Measurements from ENCODE around the gene GPC6.

GPC6 gene

GRCh38 chr13:93259527-93260080 is 33.0 kb downstream of the GPC6 start:
- Histone ChIP-seq H3K4me2 (ENCODE audit: low read depth, low read length, poor library complexity, severe bottlenecking) (no peak overlapping the region), H3K27me3 (ENCODE audit: insufficient read depth, low read length, poor library complexity, severe bottlenecking) (no peaks in the 10 kb centered on the region), H3K4me3 (ENCODE audit: low read length, poor library complexity, severe bottlenecking) (no peak overlapping the region), H2AFZ (ENCODE audit: low read length) (no peak overlapping the region), H3K4me1 (ENCODE audit: insufficient read depth, low read length, poor library complexity, severe bottlenecking) (no peaks in the 10 kb centered on the region), H3F3A (ENCODE audit: low read depth) (no peaks in the 10 kb centered on the region), H3K9ac (ENCODE audit: low read depth, low read length, poor library complexity, severe bottlenecking) (no peak overlapping the region), H4K20me1 (ENCODE audit: insufficient read depth, low read length, poor library complexity, severe bottlenecking) (no peaks in the 10 kb centered on the region), H3K79me2 (ENCODE audit: insufficient read depth, low read length) (no peaks in the 10 kb centered on the region), H3K9me2 (replicated peaks; ENCODE audit: low read depth, low read length) (no peaks in the 10 kb centered on the region), H3K9me3 (ENCODE audit: insufficient read depth, low read depth, low read length) (no peaks in the 10 kb centered on the region), H3K36me3 (ENCODE audit: insufficient read depth, low read length) (no peaks in the 10 kb centered on the region)
- TF ChIP-seq, protein P1, sequence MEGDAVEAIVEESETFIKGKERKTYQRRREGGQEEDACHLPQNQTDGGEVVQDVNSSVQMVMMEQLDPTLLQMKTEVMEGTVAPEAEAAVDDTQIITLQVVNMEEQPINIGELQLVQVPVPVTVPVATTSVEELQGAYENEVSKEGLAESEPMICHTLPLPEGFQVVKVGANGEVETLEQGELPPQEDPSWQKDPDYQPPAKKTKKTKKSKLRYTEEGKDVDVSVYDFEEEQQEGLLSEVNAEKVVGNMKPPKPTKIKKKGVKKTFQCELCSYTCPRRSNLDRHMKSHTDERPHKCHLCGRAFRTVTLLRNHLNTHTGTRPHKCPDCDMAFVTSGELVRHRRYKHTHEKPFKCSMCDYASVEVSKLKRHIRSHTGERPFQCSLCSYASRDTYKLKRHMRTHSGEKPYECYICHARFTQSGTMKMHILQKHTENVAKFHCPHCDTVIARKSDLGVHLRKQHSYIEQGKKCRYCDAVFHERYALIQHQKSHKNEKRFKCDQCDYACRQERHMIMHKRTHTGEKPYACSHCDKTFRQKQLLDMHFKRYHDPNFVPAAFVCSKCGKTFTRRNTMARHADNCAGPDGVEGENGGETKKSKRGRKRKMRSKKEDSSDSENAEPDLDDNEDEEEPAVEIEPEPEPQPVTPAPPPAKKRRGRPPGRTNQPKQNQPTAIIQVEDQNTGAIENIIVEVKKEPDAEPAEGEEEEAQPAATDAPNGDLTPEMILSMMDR (conservative IDR thresholded peaks at IDR 0.05; ENCODE audit: low read length), result no peak
- no peak for TF ChIP-seq EZH2phosphoT487 (IDR thresholded peaks at IDR 0.05; ENCODE audit: borderline replicate concordance)

GRCh38 chr13:93260591-93260990 is 34.0 kb downstream of the GPC6 start:
- H3K27me3 ChIP-seq (ENCODE audit: insufficient read depth, low read length, poor library complexity, severe bottlenecking), result no peaks in the 10 kb centered on the region
- H3K9me2 ChIP-seq (replicated peaks; ENCODE audit: low read depth, low read length), result no peaks in the 10 kb centered on the region
- H3F3A ChIP-seq (ENCODE audit: low read depth), result no peaks in the 10 kb centered on the region
- H3K4me2 ChIP-seq (ENCODE audit: low read depth, low read length, poor library complexity, severe bottlenecking), result no peak overlapping the region
- H2AFZ ChIP-seq (ENCODE audit: low read length), result no peak overlapping the region
- TF ChIP-seq, protein P1 (conservative IDR thresholded peaks at IDR 0.05; ENCODE audit: low read length), result no peak
- no peak for TF ChIP-seq EZH2phosphoT487 (IDR thresholded peaks at IDR 0.05; ENCODE audit: borderline replicate concordance)
- no peaks in the 10 kb centered on the region for H3K79me2 ChIP-seq (ENCODE audit: insufficient read depth, low read length)
- H3K9me3 ChIP-seq (ENCODE audit: insufficient read depth, low read depth, low read length), result no peaks in the 10 kb centered on the region
- H3K36me3 ChIP-seq (ENCODE audit: insufficient read depth, low read length), result no peaks in the 10 kb centered on the region
- H3K4me1 ChIP-seq (ENCODE audit: insufficient read depth, low read length, poor library complexity, severe bottlenecking), result no peaks in the 10 kb centered on the region
- no peak overlapping the region for H3K4me3 ChIP-seq (ENCODE audit: low read length, poor library complexity, severe bottlenecking)
- no peaks in the 10 kb centered on the region for H4K20me1 ChIP-seq (ENCODE audit: insufficient read depth, low read length, poor library complexity, severe bottlenecking)
- no peak overlapping the region for H3K9ac ChIP-seq (ENCODE audit: low read depth, low read length, poor library complexity, severe bottlenecking)

DNA sequence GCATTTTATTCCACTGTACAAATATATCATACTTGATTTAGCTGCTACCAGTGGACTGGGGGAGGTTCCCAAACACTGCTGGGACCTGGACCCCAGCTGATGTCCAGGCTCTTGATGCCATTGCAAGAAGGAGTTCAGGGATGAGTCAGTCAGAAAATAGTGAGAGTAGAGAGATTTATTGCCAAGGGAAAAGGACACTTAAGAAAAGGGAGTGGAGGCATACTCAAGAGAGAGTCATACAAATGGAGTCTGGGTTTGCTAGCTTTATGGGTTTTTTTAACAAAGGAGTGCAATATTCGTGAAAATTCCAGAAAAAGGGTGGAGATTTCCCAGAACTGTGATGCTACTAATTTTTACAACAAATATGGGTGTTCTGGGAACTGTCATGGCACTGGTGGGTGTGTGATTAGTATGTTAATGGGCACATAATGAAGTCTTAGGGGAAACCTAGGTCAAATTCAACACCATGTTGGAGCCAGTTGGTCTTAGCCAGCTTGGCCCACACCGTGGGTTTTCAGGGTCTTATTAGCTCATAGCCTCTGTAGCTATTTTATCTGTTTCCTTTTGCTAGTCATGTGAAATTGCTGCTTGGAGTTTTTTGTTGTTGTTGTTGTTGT is 36.2 kb downstream of the GPC6 start:
- Histone ChIP-seq H3K9ac (ENCODE audit: low read depth, low read length, poor library complexity, severe bottlenecking) (no peak overlapping the region), H4K20me1 (ENCODE audit: insufficient read depth, low read length, poor library complexity, severe bottlenecking) (no peaks in the 10 kb centered on the region), H3K27me3 (ENCODE audit: insufficient read depth, low read length, poor library complexity, severe bottlenecking) (no peaks in the 10 kb centered on the region), H3K4me2 (ENCODE audit: low read depth, low read length, poor library complexity, severe bottlenecking) (no peak overlapping the region), H3K4me1 (ENCODE audit: insufficient read depth, low read length, poor library complexity, severe bottlenecking) (no peaks in the 10 kb centered on the region), H3K79me2 (ENCODE audit: insufficient read depth, low read length) (no peaks in the 10 kb centered on the region), H3K9me3 (ENCODE audit: insufficient read depth, low read depth, low read length) (no peaks in the 10 kb centered on the region), H2AFZ (ENCODE audit: low read length) (no peak overlapping the region), H3K9me2 (replicated peaks; ENCODE audit: low read depth, low read length) (no peaks in the 10 kb centered on the region), H3K4me3 (ENCODE audit: low read length, poor library complexity, severe bottlenecking) (no peak overlapping the region), H3F3A (ENCODE audit: low read depth) (no peaks in the 10 kb centered on the region), H3K36me3 (ENCODE audit: insufficient read depth, low read length) (no peaks in the 10 kb centered on the region)
- TF ChIP-seq, protein P1 (conservative IDR thresholded peaks at IDR 0.05; ENCODE audit: low read length), result no peak
- TF ChIP-seq EZH2phosphoT487 (IDR thresholded peaks at IDR 0.05; ENCODE audit: borderline replicate concordance), result no peak
